Ectodermal cell (in vitro differentiated cells): Measurements from ENCODE around the gene DLD.
"Not testable (repeated sequence)": the region's sequence is repeated elsewhere in the genome, so short reads cannot be mapped to it uniquely, and the experiment has no call there.

Experiments used
- H3K27ac ChIP-seq: 2 replicates; pipeline ENCODE4 v1.7.0; 2013; ENCODE audit warnings: mild to moderate bottlenecking, low read depth, low read length; ENCODE audit not compliant: insufficient read depth, poor library complexity, severe bottlenecking
- H3K27me3 ChIP-seq: 2 replicates; pipeline ENCODE4 v1.7.0; 2013; ENCODE audit warnings: mild to moderate bottlenecking, low read length; ENCODE audit not compliant: insufficient read depth, control insufficient read depth, poor library complexity, severe bottlenecking
- H3K36me3 ChIP-seq: one replicate; pipeline ENCODE4 v1.7.0; 2013; ENCODE audit warnings: low read length; ENCODE audit not compliant: control insufficient read depth, insufficient read depth
- H3K4me1 ChIP-seq: one replicate; pipeline ENCODE4 v1.7.0; 2013; ENCODE audit warnings: low read length; ENCODE audit not compliant: control insufficient read depth, insufficient read depth
- H3K4me3 ChIP-seq: 2 replicates; pipeline ENCODE4 v1.7.0; 2013; ENCODE audit warnings: low read depth, low read length, control low read depth; ENCODE audit not compliant: insufficient read depth
- H3K9me3 ChIP-seq: 2 replicates; pipeline ENCODE4 v1.7.0; 2013; ENCODE audit warnings: mild to moderate bottlenecking, low read length, moderate library complexity; ENCODE audit not compliant: control insufficient read depth
- WGBS, 2 experiments: methylation state at CpG; one replicate each; pipeline ENCODE4 v1.1.7; 2013; ENCODE audit warnings: missing lambda C conversion rate in 2 of 2; 5-methylcytosine and 5-hydroxymethylcytosine counted together

Gene DLD

GRCh38 chr7:107890493-107890961, 456 bp upstream of the DLD start:
- Histone ChIP-seq H3K27ac (no peak overlapping the region), H3K36me3 (peaks cover 8% of the 10 kb centered on the region), H3K4me3 (peak overlapping the region; percentile 51), H3K9me3 (no peaks in the 10 kb centered on the region), H3K27me3 (no peaks in the 10 kb centered on the region), H3K4me1 (peaks cover 3% of the 10 kb centered on the region)
- 34 to 41% methylated on average over 5 to 7 of the region's 7 CpGs for WGBS, 2 experiments

DNA sequence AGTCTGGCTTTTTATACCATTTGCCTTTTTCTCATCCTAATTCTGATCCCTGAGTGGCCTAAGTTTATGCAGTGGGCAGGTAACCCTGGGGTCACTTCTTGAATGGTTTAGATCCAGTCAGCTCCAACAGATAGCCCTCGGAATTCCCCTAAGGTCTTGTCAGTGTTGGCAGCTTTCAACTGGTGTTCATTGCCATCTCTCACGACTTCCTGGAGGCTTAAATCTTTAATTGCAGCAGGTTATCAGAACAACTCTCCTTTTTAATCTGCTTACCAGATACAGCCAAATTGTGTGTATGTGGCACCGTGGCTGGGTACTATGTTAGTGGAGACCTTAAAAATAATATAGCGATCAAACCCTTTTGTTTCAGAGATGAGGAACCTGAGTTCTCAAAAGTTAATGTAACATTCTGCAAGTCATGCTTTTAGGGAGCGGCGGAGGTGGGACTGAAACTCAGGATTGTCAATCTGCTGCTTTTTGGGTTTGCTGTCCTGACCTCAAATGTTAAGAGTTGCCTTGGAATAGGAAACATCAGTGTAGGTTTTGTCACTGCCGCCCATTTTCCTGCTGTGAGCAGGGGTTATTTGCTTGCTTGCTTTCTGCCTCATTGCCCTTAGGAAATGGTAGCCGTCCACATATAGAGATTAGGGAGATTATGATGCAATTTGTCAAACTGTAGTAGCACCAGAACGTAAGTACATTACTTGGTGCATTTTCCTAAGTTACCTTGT, 818 bp downstream of the DLD start:
- no peaks in the 10 kb centered on the region for H3K27me3 ChIP-seq
- 71 to 73% methylated on average over 9 of the region's 9 CpGs for WGBS, 2 experiments
- H3K27ac ChIP-seq: no peak overlapping the region
- H3K4me3 ChIP-seq: peak overlapping the region; percentile 51
- no peaks in the 10 kb centered on the region for H3K9me3 ChIP-seq
- H3K36me3 ChIP-seq: peaks cover 8% of the 10 kb centered on the region
- H3K4me1 ChIP-seq: peaks cover 3% of the 10 kb centered on the region

DNA sequence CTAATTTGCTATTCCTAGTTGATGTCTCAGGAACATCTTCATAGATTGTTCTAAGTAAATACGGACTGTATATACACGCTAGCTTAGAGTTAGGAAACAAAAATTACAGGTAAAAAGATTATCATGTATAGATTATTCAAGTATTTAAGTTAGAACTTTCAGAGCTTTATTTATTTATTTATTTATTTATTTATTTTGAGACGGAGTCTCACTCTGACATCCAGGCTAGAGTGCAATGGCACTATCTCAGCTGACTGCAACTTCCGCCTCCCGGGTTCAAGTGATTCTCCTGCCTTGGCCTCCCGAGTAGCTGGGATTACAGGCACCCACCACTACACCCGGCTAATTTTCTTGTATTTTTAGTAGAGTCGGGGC, 1.4 kb downstream of the DLD start:
- not testable (repeated sequence) for H3K27me3 ChIP-seq, H3K9me3 ChIP-seq, H3K27ac ChIP-seq, H3K4me1 ChIP-seq
- 93 to 94% methylated on average over 6 to 8 of the region's 8 CpGs for WGBS, 2 experiments
- Histone ChIP-seq H3K36me3 (peaks cover 11% of the 10 kb centered on the region), H3K4me3 (peak overlapping the region; percentile 51)

- Histone ChIP-seq H3K27me3 (no peaks in the 10 kb centered on the region), H3K27ac (no peak overlapping the region), H3K9me3 (no peaks in the 10 kb centered on the region), H3K4me3 (no peak overlapping the region), H3K4me1 (peaks cover 8% of the 10 kb centered on the region), H3K36me3 (peaks cover 24% of the 10 kb centered on the region)
- 92 to 100% methylated on average over 2 of the region's 2 CpGs for WGBS, 2 experiments
Measured at GRCh38 chr7:107898997-107899594, 8.1 kb downstream of the DLD start.

GRCh38 chr7:107900496-107901015, 9.6 kb downstream of the DLD start:
- 85 to 100% methylated on average over 1 of the region's 1 CpG for WGBS, 2 experiments
- H3K27me3 ChIP-seq: no peaks in the 10 kb centered on the region
- H3K36me3 ChIP-seq: peaks cover 19% of the 10 kb centered on the region
- H3K4me3 ChIP-seq: no peak overlapping the region
- H3K4me1 ChIP-seq: peaks cover 8% of the 10 kb centered on the region
- no peak overlapping the region for H3K27ac ChIP-seq
- H3K9me3 ChIP-seq: no peaks in the 10 kb centered on the region

GRCh38 chr7:107902381-107902780, 11.4 kb downstream of the DLD start:
- Histone ChIP-seq H3K9me3 (no peaks in the 10 kb centered on the region), H3K4me1 (peaks cover 8% of the 10 kb centered on the region), H3K4me3 (no peak overlapping the region), H3K27ac (peak overlapping the region; percentile 46), H3K27me3 (no peaks in the 10 kb centered on the region), H3K36me3 (peaks cover 29% of the 10 kb centered on the region)

- Histone ChIP-seq H3K27ac (no peak overlapping the region), H3K4me3 (no peak overlapping the region), H3K36me3 (peaks cover 40% of the 10 kb centered on the region), H3K4me1 (no peaks in the 10 kb centered on the region), H3K27me3 (no peaks in the 10 kb centered on the region), H3K9me3 (no peaks in the 10 kb centered on the region)
- 92 to 98% methylated on average over 2 of the region's 2 CpGs for WGBS, 2 experiments
Measured at GRCh38 chr7:107907790-107908189, 16.8 kb downstream of the DLD start.

DNA sequence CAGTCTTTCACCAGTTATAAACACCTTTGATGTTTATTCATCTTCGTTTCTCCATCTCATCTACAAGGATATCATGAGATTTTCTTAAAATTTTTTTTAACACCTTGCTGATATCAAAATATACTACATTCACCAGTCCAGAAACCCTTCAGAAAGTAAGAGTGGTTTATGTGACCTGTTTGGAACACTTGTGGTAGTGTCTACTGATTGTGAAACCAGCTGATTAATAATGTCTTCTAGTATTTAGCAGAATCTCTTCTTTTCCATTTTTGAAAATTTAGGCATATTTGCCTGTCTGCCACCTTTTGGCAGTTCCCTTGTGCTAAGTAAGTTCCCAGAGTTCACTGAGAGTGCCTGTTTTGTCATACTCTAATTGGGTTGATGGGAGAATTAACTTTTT, 18.5 kb downstream of the DLD start:
- Histone ChIP-seq H3K9me3 (no peaks in the 10 kb centered on the region), H3K27me3 (no peaks in the 10 kb centered on the region), H3K36me3 (peaks cover 35% of the 10 kb centered on the region), H3K27ac (no peak overlapping the region), H3K4me3 (no peak overlapping the region), H3K4me1 (no peaks in the 10 kb centered on the region)
- WGBS, 2 experiments: 92 to 95% methylated on average over 1 of the region's 1 CpG

DNA sequence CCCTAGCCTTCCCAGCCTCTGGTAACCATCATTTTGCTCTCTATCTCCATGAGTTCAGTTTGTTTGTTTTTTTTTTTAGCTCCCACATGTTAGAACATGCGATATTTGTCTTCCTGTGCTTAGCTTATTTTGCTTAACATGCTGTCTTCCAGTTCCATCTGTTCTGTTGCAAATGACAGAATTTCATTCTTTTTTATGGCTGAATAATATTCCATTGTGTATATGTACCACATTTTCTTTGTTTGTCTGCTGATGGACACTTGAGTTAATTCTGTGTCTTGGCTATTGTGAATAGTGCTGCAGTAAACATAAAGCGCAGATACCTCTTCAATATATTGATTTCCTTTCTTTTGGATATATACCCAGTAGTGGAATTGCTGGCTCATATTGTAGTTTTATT, 21.0 kb downstream of the DLD start:
- no peak overlapping the region for H3K27ac ChIP-seq
- H3K27me3 ChIP-seq: no peaks in the 10 kb centered on the region
- H3K4me3 ChIP-seq: no peak overlapping the region
- H3K36me3 ChIP-seq: peaks cover 23% of the 10 kb centered on the region
- H3K9me3 ChIP-seq: no peaks in the 10 kb centered on the region
- no peaks in the 10 kb centered on the region for H3K4me1 ChIP-seq
- 77 to 94% methylated on average over 1 to 2 of the region's 2 CpGs for WGBS, 2 experiments

DNA sequence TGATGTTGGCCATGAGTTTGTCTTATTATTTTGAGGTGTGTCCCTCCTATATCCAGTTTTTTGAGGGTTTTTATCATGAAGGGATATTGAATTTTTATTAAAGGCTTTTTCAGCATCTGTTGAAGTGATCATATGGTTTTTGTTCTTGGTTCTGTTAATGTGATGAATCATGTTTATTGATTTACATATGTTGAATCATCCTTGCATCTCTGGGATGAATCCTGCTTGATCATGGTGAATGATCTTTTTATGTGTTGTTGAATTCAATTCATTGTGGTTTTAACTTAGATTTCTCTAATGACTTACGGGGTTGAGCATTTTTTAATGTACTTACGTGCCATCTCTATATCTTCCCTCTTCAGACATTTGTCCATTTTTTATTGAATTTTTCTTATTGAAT, 22.9 kb downstream of the DLD start:
- H3K36me3 ChIP-seq: peaks cover 22% of the 10 kb centered on the region
- no peaks in the 10 kb centered on the region for H3K27me3 ChIP-seq
- no peaks in the 10 kb centered on the region for H3K9me3 ChIP-seq
- H3K4me3 ChIP-seq: no peak overlapping the region
- no peak overlapping the region for H3K27ac ChIP-seq
- 100% methylated on average over 1 of the region's 2 CpGs; no CpG with 5 or more reads in 1 of the 2 experiments for WGBS, 2 experiments
- H3K4me1 ChIP-seq: no peaks in the 10 kb centered on the region
